HepG2 (cell line): Measurements from ENCODE around the gene CD46. TPM values are rescaled to one million over a fixed set of nuclear protein-coding genes. Genes with fewer than 3 reads are reported as not detected.

Experiments used
- ATAC-seq: fragments of 200-7000 bp; cut with Tn5 transposase; 3 replicates; pipeline ENCODE4 v1.9.1; 2020; ENCODE audit warnings: mild to moderate bottlenecking, moderate library complexity
- BruUV-seq: library from RNA; stranded (reverse); fragments of 400-500 nt; replicated peaks from 2 replicates; lab custom pipeline; 2021; lab: Mats Ljungman, UMichigan
- CTCF ChIA-PET: fragments of 300-600 bp; formaldehyde crosslinking; extraction: SDS; loops from one replicate; lab custom pipeline; 2021; ENCODE audit warnings: low total read pairs, inconsistent platforms, low intra/inter-chr PET ratio; lab: Yijun Ruan, JAX
- POLR2A ChIA-PET: fragments of 350-600 bp; sonication (Branson Sonifier 250); formaldehyde crosslinking; loops from one replicate; lab custom pipeline; 2020; ENCODE audit warnings: antibody characterized with exemption, inconsistent platforms; lab: Yijun Ruan, JAX
- DNase-seq: peaks from one replicate; pipeline ENCODE4 v3.0.0-alpha.2; 2015; ENCODE audit warnings: low spot score
- FAIRE-seq: peaks from 3 replicates; lab custom pipeline; 2011; peaks lifted over from hg19 to GRCh38; lab: Jason Lieb, UNC
- H2AFZ ChIP-seq: one replicate; pipeline ENCODE4 v1.6.1; 2011; ENCODE audit warnings: low read length, inconsistent platforms
- H3K27ac ChIP-seq: fragments of 300-600 bp; 3 replicates; pipeline ENCODE4 v1.8.0; 2011; ENCODE audit warnings: mixed run types, mild to moderate bottlenecking, mixed read lengths, low read length, inconsistent platforms; ENCODE audit not compliant: insufficient read depth; ENCODE audit errors: extremely low read length
- H3K27me3 ChIP-seq, 2 experiments: fragments of 200-600 bp in 1 of 2; 2 replicates in 1 of 2; 3 replicates in 1 of 2; pipeline versions ENCODE4 v1.6.0 to v1.8.0; 2011; ENCODE audit warnings: low read length in 2 of 2, mild to moderate bottlenecking in 2 of 2, moderate library complexity in 2 of 2, inconsistent platforms in 1 of 2; ENCODE audit not compliant: insufficient read depth in 2 of 2, control insufficient read depth in 1 of 2
- H3K36me3 ChIP-seq, 2 experiments: fragments of 200-600 bp in 1 of 2; replicated peaks in 1 of 2; 2 replicates in 1 of 2; 3 replicates in 1 of 2; pipeline versions ENCODE4 v1.5.1 to v1.8.0; 2011; ENCODE audit warnings: low read length in 2 of 2, inconsistent platforms in 1 of 2; ENCODE audit not compliant: insufficient read depth in 2 of 2, control insufficient read depth in 1 of 2
- H3K4me1 ChIP-seq: 2 replicates; pipeline ENCODE4 v1.5.1; 2012; ENCODE audit warnings: low read length, inconsistent platforms; ENCODE audit not compliant: insufficient read depth
- H3K4me2 ChIP-seq: 2 replicates; pipeline ENCODE4 v1.6.0; 2011; ENCODE audit warnings: low read depth, low read length, inconsistent platforms
- H3K4me3 ChIP-seq, 3 experiments: fragments of 200-600 bp in 1 of 3; sonication (generic), shearing (Covaris generic) in 1 of 3; replicated peaks in 1 of 3; 2 replicates each; pipeline ENCODE4 v1.5.1; 2011 to 2016; ENCODE audit warnings: low read length in 3 of 3, inconsistent platforms in 2 of 3, low read depth in 2 of 3, mild to moderate bottlenecking in 2 of 3, control low read depth in 1 of 3, mixed read lengths in 1 of 3; ENCODE audit not compliant: insufficient read depth in 1 of 3
- H3K79me2 ChIP-seq: one replicate; pipeline ENCODE4 v1.6.1; 2011; ENCODE audit warnings: low read length, inconsistent platforms; ENCODE audit not compliant: insufficient read depth
- H3K9ac ChIP-seq: 2 replicates; pipeline ENCODE4 v1.6.0; 2011; ENCODE audit warnings: mild to moderate bottlenecking, low read depth, low read length, inconsistent platforms; ENCODE audit not compliant: insufficient read depth
- H3K9me3 ChIP-seq: 2 replicates; pipeline ENCODE4 v1.5.1; 2012; ENCODE audit warnings: mild to moderate bottlenecking, low read length
- H4K20me1 ChIP-seq: 2 replicates; pipeline ENCODE4 v1.6.0; 2011; ENCODE audit warnings: inconsistent platforms, mild to moderate bottlenecking, low read length, moderate library complexity; ENCODE audit not compliant: insufficient read depth
- CAMTA2 ChIP-seq: sonication (generic); formaldehyde crosslinking; IDR thresholded peaks from 2 replicates; pipeline ENCODE4 v1.4.0; 2020; ENCODE audit warnings: mild to moderate bottlenecking, missing genetic modification reagents, borderline replicate concordance
- EED ChIP-seq: sonication (generic); formaldehyde crosslinking; IDR thresholded peaks from 2 replicates; pipeline ENCODE4 v1.5.0; 2020; ENCODE audit warnings: mild to moderate bottlenecking, missing genetic modification reagents
- HNF4G ChIP-seq, 2 experiments: sonication (generic) in 1 of 2; formaldehyde crosslinking in 1 of 2; IDR thresholded peaks; 2 replicates each; pipeline versions ENCODE4 v1.4.0 to v1.6.1; 2011 to 2020; ENCODE audit warnings: borderline replicate concordance in 2 of 2, low read depth in 2 of 2, mild to moderate bottlenecking in 2 of 2, low read length in 1 of 2, missing genetic modification reagents in 1 of 2, moderate library complexity in 1 of 2
- IRF9 ChIP-seq: sonication (generic); formaldehyde crosslinking; IDR thresholded peaks from 2 replicates; pipeline ENCODE4 v1.8.0; 2022; ENCODE audit warnings: missing genetic modification reagents, mild to moderate bottlenecking, borderline replicate concordance
- KLF13 ChIP-seq: sonication (generic); formaldehyde crosslinking; IDR thresholded peaks from 2 replicates; pipeline ENCODE4 v1.4.0; 2020; ENCODE audit warnings: mild to moderate bottlenecking, missing genetic modification reagents
- LCORL ChIP-seq, 2 experiments: fragments of 450-650 bp in 1 of 2; sonication (generic) in 1 of 2; formaldehyde crosslinking in 1 of 2; IDR thresholded peaks; 2 replicates each; pipeline versions ENCODE4 v1.5.0 to v1.6.1; 2017 to 2020; ENCODE audit warnings: antibody characterized with exemption in 1 of 2, missing genetic modification reagents in 1 of 2
- MAFK ChIP-seq, 2 experiments: IDR thresholded peaks in 1 of 2; conservative IDR thresholded peaks in 1 of 2; 2 replicates each; pipeline ENCODE4 v1.6.1; 2011; ENCODE audit warnings: improper control_type of control experiment in 2 of 2, low read length in 2 of 2
- NFKB2 ChIP-seq: sonication (generic); formaldehyde crosslinking; IDR thresholded peaks from 2 replicates; pipeline ENCODE4 v1.4.0; 2020; ENCODE audit warnings: missing genetic modification reagents, borderline replicate concordance
- RBAK ChIP-seq: sonication (generic); formaldehyde crosslinking; IDR thresholded peaks from 2 replicates; pipeline ENCODE4 v1.5.1; 2020; ENCODE audit warnings: mild to moderate bottlenecking, missing genetic modification reagents
- RFX5 ChIP-seq: IDR thresholded peaks from 2 replicates; pipeline ENCODE4 v1.6.1; 2011; ENCODE audit warnings: low read depth, low read length, improper control_type of control experiment
- THAP8 ChIP-seq: sonication (generic); formaldehyde crosslinking; IDR thresholded peaks from 2 replicates; pipeline ENCODE4 v1.5.1; 2020; ENCODE audit warnings: missing genetic modification reagents, mild to moderate bottlenecking, borderline replicate concordance
- TMF1 ChIP-seq: sonication (generic); formaldehyde crosslinking; IDR thresholded peaks from 2 replicates; pipeline ENCODE4 v1.8.1; 2022; ENCODE audit warnings: low read depth, missing genetic modification reagents
- ZIK1 ChIP-seq: sonication (generic); formaldehyde crosslinking; IDR thresholded peaks from 2 replicates; pipeline ENCODE4 v1.5.0; 2020; ENCODE audit warnings: mild to moderate bottlenecking, low read depth, missing genetic modification reagents, borderline replicate concordance
- ZNF276 ChIP-seq: sonication (generic); formaldehyde crosslinking; IDR thresholded peaks from 2 replicates; pipeline ENCODE4 v1.4.0; 2020; ENCODE audit warnings: mild to moderate bottlenecking, low read depth, missing genetic modification reagents
- ZNF687 ChIP-seq: sonication (generic); formaldehyde crosslinking; IDR thresholded peaks from 2 replicates; pipeline ENCODE4 v1.5.1; 2020; ENCODE audit warnings: mild to moderate bottlenecking, missing genetic modification reagents, moderate library complexity
- ZNF7 ChIP-seq: IDR thresholded peaks from 2 replicates; pipeline ENCODE4 v1.6.1; 2016; ENCODE audit warnings: missing biosample characterization, missing genetic modification reagents
- ZSCAN21 ChIP-seq: sonication (generic); formaldehyde crosslinking; IDR thresholded peaks from 2 replicates; pipeline ENCODE4 v1.8.0; 2022; ENCODE audit warnings: mild to moderate bottlenecking, missing genetic modification reagents, moderate library complexity, borderline replicate concordance
- WGBS: methylation state at CpG from one replicate; pipeline ENCODE4 v1.1.6; 2017; ENCODE audit warnings: low lambda C conversion rate; 5-methylcytosine and 5-hydroxymethylcytosine counted together
- in situ Hi-C: cut with HindIII; loops from 2 replicates; pipeline ENCODE4 v1.10.0; 2017; ENCODE audit warnings: low pct_unique_long_range_greater_than_20kb; ENCODE audit not compliant: extremely low pct_ligation_motif_present
- intact Hi-C: fragments of 100-400 bp; cut with micrococcal nuclease; formaldehyde crosslinking; loops from one replicate; pipeline ENCODE4 v1.10.0; 2022; ENCODE audit not compliant: unreplicated experiment
- polyA plus RNA-seq, 8 experiments: library from polyadenylated mRNA; depleted of rRNA in 3 of 8; stranded (reverse) in 7 of 8; unstranded in 1 of 8; fragments of >200 nt; fragmentation: Illumina TruSeq in 4 of 8; extraction: Trizol in 4 of 8; gene quantifications; 2 replicates each; pipeline versions ENCODE4 v1.2.1 to v1.2.3, GENCODE V29; 2011 to 2016; ENCODE audit warnings: low read depth in 4 of 8, missing spikeins in 1 of 8, mixed read lengths in 1 of 8; ENCODE audit not compliant: insufficient read depth in 1 of 8
- total RNA-seq, 5 experiments: library from RNA; depleted of rRNA; stranded (reverse); fragments of >200 nt; fragmentation: Illumina TruSeq; extraction: Trizol; gene quantifications; 2 replicates each; pipeline ENCODE4 v1.2.3, GENCODE V29; 2016; ENCODE audit warnings: low read depth in 1 of 5

The CD46 gene
- total and polyA plus RNA-seq, 2 of the 13 experiments (the other 11 are each of a cell fraction or from before 2014, with no cell fraction given): 130 to 277 TPM

GRCh38 chr1:207766569-207766968, 14.7 kb downstream of the CD46 start:
- ChIA-PET CTCF (no interaction called here), POLR2A (no interaction called here)
- no peaks in the 10 kb centered on the region for H3K27me3 ChIP-seq
- no peaks in the 10 kb centered on the region for H3K4me1 ChIP-seq
- WGBS: 97% methylated on average over 1 of the region's 1 CpG
- FAIRE-seq (no peak), DNase-seq (no peak), ATAC-seq (no peak)
- H4K20me1 ChIP-seq: no peaks in the 10 kb centered on the region
- H3K36me3 ChIP-seq: peaks cover 7 to 69% of the 10 kb centered on the region in 2 experiments
- H3K27ac ChIP-seq: no peak overlapping the region
- no peak overlapping the region for H3K4me3 ChIP-seq
- no peaks in the 10 kb centered on the region for H3K79me2 ChIP-seq
- H3K4me2 ChIP-seq: no peak overlapping the region
- intact Hi-C loops (no loop called here), in situ Hi-C loops (no loop called here)
- BruUV-seq: no TSS peak
- no peak overlapping the region for H3K9ac ChIP-seq
- no peaks in the 10 kb centered on the region for H3K9me3 ChIP-seq
- H2AFZ ChIP-seq: no peak overlapping the region
- TF ChIP-seq THAP8 (CRISPR knock-in tag): no peak
- no peak for TF ChIP-seq CAMTA2
- TF ChIP-seq TMF1: no peak
- no peak for TF ChIP-seq IRF9
- TF ChIP-seq ZNF687 (CRISPR knock-in tag): no peak
- TF ChIP-seq KLF13 (CRISPR knock-in tag): no peak
- no peak for TF ChIP-seq RFX5
- no peak for TF ChIP-seq ZSCAN21
- TF ChIP-seq LCORL (IDR thresholded peaks at IDR 0.05): no peak
- no peak for TF ChIP-seq LCORL (CRISPR knock-in tag; IDR thresholded peaks at IDR 0.05)
- no peak for TF ChIP-seq MAFK (conservative IDR thresholded peaks at IDR 0.05 in 1 of 2, IDR thresholded peaks at IDR 0.05 in 1 of 2; ENCODE audit: low read length in 2 of 2)
- TF ChIP-seq RBAK (CRISPR knock-in tag): no peak
- no peak for TF ChIP-seq NFKB2
- no peak for TF ChIP-seq EED (CRISPR knock-in tag)
- no peak for TF ChIP-seq ZNF7 (CRISPR knock-in tag)
- TF ChIP-seq ZNF276 (CRISPR knock-in tag): no peak
- no peak for TF ChIP-seq HNF4G (IDR thresholded peaks at IDR 0.05; ENCODE audit: borderline replicate concordance, low read depth, low read length)
- TF ChIP-seq HNF4G (CRISPR knock-in tag; IDR thresholded peaks at IDR 0.05; ENCODE audit: borderline replicate concordance, low read depth): no peak
- TF ChIP-seq ZIK1 (CRISPR knock-in tag): no peak
